Stimulated activated CD8-positive, alpha-beta memory T cell treated with anti-CD3 and anti-CD28 coated beads, Interleukin-15, amount 100 ng/mL, for 4 hours (primary cell): ENCODE results near the gene PSMD4.
"Not testable (repeated sequence)": the region's sequence is repeated elsewhere in the genome, so short reads cannot be mapped to it uniquely, and the experiment has no call there.

Source experiments
- DNase-seq, 2 donors: peaks; one replicate each; pipeline ENCODE4 v3.0.0-alpha.2; 2020; ENCODE audit warnings: low read depth in 2 of 2

PSMD4 gene

DNA sequence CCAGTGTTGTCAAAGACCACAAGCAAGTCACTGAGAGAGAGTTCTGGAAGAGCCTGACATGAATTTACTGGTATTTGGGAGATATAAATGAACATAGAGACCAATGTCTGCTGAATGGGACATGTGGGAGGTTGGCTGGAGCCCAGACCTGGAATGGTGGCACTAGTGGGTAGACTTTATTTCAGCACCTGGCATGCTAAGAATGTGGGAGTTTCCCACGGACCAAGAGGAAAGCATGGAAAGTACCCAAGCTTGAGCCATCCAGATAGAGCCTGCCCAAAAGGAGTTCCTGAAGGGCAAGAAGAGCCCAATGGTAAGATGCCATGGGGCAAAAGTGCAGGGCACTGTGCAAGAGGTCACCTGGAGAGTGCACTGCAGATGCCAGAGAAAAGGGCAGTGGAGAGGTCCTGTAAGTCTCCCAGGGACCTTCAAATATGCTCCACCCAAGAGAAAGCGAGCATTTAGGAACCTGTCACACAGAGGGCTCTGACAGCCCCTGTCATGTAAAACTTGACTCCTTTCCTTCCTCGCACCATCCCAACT lies 19.5 kb downstream of the PSMD4 start:
- no peak for DNase-seq

DNA sequence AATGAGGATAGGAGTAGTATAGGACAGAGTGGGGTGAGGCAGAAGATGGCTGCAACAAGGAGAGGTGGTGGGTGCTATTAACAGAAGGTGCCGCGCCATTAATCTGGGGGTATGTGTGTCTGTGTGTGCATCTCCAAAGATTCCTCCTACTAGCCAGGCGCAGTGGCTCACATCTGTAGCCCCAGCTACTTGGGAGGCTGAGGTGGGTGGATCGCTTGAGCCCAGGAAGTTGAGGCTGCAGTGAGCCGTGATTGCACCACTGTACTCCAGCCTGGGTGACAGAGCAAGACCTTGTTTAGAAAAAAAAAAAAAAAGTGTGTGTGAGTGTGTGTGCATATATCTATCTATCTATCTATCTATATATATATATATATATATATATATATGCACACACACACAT lies 20.8 kb downstream of the PSMD4 start:
- DNase-seq: not testable (repeated sequence)

DNA sequence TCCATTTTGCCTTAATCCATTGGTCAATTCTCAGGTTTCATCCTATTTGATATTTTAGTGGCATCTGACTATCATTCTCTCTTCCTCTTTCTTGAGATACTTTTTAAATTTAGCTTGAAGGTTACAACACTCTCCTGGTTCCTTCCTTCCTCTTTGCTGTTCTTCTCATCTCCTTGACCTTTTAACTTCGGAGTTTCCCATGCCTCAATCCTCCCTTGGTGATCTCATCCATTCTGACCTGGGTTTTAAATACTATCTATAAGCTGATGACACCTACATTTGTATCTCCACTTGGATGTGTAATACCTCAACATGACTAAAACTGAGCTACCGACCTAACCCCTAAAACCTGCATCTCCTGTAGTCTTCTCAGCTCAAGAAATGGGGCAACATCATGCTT lies 22.7 kb downstream of the PSMD4 start:
- DNase-seq: no peak

DNA sequence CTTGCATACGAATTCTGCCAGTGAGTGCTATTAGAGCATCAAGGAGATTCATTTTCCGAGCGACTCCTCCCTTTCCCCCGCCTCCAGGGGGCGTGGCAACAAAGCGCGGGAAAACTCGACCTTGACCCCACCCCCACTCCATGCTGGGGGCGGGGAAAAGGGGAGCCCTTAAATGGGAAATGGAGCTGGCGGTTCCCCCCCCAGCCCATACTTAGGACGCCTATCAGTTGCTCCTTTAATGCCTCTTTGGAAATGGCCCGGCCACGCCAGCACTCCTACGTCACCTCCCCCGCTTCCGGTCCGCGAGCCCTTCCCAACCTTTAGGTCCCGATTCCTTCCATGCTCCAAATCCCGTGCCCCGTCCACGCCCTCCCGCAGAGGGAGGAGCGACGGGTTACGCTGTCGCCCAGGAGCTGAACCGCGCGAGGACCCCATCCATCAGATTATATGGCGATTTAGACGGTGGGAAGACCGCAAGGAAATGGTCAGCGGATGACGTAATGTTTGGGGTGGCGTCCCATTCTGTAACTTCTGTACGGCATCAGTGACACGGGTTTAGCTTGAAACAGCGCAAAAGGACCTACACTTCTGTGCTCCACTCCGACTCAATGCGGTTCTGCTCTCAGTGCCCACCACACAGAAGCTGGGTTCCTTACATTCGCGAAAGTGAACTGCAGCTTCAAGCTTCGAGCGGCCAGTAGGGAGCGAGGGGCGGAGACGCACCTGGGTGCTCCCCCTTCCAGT lies 26.9 kb downstream of the PSMD4 start:
- peak; percentile 88 to 89 for DNase-seq

DNA sequence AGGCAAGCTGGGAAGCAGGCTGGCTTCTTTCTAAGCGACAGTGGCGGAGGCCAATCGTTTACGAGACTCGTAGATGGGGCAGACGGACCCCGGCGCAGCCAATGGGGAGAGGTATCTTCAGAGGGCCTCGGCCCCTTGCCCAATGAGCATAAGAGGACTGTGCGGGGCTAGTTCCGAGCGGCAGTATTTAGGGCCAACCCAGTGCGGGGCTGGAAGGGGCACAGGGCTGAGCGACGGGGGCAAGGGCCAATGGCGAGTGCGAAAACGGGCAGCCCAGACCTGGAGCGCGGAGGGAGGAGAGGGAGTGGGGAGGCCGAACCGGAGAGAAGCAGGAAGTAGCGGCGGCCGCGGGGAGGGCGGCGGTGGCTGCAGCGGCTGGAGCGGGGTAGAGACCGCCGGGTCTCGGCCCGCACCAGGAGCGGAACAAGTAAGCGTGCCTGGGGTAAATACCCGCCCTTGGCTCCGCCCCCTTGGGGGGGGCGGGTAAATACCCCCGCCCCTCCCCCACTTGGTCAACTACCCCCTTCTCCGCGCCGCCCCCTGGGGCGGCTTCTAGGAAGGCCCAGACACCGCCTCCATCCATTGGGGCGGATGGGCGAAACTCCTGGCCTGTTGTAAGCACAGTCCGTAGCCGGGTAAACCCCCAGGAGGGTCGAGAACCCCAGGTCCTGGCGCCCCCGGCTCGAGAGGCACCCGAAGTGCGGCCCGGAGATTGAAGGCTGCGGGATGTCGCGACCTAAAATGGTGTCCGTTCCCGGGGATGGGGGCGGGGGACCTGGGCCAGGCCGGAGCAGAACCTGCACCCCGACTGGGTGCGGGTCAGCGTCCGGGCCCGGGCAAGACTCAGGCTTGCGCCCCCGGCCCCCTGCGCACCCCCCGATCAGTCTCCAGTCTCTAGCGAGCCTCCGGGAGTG lies 27.7 kb downstream of the PSMD4 start, which contains the start of gene ZNF687:
Gene ZNF687 (plus strand): TSS at position 331 of the 914 bp plus-strand sequence. CDS start 3,993 bp downstream, outside the sequence.
- DNase-seq: peak; percentile 95

DNA sequence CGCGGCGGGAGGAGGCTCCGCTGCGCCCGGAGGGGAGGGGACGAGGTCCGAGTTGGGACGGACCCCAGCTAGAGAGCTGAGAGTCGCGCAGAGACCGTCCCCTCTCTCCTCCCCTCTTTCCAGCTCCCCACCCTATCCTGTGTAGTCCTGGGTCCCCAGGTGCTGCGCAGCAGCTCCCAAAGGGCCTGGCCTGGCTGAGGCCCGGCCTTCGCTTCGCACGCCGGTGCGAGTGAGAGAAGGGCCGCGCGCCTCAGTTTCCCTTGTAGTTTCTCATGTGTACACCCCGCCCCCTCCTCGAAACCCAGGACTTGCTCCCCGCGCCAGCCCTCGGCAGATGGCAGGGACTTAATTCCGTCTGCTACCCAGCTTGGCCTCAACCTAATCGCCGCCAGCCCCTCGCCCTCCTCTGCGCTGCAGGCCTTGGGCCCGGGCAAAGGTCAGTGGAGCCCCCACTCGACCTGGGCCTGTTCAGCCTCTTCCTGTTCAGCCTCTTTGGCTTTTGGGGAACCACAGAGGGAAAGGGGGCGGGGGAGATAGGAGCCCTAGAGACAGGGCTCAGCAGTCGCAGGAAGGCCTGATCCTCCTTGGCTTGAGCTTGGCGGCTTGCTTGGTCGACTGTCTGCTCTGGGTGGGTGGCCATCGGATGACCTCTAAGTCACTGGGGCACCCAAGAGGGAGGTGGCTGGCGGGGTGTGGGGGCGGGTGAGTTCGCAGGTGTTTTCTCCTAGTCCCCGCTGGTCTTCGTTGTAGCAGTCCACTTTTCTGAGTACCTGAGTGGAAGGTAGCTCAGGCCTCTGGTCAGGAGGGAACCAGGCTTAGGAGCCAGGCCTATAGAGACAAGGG lies 28.6 kb downstream of the PSMD4 start:
- no peak for DNase-seq

DNA sequence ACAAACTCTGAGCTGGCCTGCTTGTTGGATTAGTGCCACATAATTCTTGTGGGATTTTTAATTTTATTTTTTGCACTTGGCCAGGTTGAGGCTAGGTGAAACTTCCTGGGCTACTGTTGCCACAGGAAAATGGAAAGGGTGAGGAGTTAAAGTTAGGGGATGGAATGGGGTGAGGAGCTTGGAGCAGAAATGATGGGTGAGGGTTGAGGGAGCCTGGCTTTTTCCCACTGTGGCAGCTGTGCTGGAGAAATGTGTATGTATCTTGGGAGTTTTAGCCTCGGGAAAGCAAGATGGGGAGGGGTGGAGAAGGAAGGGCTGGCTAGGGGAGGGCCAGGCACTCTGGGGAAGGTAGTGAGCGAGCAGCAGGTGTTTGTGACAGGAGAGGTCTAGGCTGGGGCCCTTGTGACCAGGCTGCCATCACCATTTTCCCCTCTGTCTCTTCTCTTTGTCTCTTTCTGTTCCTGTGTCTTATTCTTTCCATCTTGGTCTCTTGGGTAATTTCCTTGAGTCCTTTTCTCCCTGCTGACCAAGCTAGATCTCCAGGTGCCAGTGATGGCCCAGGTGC lies 29.6 kb downstream of the PSMD4 start:
- DNase-seq: no peak

DNA sequence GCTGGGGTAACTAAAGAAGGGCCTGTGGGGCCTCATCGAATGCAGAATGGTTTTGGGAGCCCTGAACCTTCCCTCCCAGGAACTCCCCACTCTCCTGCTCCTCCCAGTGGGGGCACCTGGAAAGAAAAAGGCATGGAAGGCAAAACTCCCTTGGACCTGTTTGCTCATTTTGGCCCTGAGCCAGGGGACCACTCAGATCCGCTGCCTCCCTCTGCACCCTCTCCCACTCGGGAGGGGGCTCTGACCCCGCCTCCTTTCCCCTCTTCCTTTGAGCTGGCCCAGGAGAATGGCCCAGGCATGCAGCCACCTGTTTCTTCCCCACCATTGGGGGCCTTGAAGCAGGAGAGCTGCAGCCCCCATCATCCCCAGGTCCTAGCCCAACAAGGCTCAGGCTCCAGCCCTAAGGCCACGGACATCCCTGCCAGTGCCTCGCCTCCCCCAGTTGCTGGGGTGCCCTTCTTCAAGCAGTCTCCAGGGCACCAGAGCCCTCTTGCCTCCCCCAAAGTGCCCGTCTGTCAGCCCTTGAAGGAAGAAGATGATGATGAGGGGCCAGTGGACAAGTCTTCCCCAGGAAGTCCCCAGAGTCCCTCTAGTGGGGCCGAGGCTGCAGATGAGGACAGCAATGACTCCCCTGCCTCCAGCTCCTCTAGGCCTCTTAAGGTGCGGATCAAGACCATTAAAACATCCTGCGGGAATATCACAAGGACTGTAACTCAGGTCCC lies 32.2 kb downstream of the PSMD4 start:
- DNase-seq: no peak

DNA sequence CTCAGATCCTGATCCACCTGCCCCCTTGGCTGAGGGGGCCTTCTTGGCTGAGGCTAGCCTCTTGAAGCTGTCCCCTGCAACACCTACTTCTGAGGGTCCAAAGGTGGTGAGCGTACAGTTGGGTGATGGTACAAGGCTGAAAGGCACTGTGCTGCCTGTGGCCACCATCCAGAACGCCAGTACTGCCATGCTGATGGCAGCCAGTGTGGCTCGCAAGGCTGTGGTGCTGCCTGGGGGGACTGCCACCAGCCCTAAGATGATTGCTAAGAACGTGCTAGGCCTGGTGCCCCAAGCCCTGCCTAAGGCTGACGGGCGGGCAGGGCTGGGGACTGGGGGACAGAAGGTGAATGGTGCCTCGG lies 32.8 kb downstream of the PSMD4 start:
- DNase-seq: no peak

DNA sequence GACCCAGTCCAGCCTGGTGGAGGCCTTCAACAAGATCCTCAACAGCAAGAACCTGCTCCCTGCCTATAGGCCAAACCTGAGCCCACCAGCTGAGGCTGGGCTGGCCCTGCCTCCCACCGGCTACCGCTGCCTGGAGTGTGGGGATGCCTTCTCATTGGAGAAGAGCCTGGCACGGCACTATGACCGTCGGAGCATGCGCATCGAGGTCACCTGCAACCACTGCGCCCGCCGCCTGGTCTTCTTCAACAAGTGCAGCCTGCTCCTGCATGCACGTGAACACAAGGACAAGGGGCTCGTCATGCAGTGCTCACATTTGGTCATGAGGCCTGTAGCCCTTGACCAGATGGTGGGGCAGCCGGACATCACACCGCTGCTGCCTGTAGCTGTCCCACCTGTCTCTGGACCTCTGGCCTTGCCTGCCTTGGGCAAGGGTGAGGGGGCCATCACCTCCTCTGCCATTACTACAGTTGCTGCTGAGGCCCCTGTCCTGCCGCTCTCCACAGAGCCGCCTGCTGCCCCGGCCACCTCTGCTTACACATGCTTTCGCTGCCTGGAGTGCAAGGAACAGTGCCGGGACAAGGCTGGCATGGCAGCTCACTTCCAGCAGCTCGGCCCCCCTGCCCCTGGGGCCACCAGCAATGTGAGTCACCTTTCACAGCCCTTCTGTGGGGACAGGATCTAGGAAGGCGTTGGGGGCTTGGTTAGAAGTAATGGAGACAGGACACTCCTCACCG lies 33.4 kb downstream of the PSMD4 start:
- no peak for DNase-seq

DNA sequence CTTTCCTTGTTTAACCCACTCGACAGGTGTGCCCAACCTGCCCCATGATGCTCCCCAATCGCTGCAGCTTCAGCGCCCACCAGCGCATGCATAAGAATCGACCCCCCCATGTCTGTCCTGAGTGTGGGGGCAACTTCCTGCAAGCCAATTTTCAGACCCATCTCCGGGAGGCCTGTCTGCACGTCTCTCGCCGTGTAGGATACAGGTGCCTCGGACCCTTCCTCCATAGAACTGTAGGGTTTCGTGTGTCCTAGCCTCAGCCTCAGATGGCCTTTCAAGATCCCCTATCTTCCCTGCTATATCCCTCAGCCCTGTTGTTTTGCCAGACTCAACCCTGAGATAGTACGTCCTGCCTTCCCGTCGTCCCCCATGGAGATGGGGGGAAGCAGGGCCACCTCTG lies 34.0 kb downstream of the PSMD4 start:
- no peak for DNase-seq

DNA sequence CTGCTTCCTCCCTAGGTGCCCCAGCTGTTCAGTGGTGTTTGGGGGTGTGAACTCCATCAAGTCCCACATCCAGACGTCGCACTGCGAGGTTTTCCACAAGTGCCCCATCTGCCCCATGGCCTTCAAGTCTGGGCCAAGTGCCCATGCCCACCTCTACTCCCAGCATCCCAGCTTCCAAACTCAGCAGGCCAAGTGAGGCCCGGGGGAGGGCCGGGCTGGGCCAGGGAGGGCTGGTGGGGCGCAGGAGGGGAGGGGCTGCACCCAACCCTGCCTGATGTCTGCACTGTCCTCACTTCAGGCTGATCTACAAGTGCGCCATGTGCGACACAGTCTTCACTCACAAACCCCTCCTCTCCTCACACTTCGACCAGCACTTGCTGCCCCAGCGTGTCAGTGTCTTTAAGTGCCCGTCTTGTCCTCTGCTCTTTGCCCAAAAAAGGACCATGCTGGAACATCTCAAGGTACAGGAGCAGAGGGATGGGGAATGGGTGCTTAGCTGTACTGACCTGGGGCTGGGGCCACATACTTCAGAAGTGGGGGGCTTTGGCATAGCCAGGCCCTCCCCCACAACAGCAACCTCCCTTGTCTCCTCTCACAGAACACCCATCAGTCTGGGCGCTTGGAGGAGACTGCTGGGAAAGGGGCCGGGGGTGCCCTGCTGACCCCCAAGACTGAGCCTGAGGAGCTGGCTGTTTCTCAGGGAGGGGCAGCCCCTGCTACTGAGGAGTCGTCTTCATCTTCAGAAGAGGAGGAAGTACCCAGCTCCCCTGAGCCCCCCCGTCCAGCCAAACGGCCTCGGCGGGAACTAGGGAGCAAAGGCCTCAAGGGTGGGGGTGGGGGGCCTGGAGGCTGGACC lies 34.8 kb downstream of the PSMD4 start:
- no peak for DNase-seq

DNA sequence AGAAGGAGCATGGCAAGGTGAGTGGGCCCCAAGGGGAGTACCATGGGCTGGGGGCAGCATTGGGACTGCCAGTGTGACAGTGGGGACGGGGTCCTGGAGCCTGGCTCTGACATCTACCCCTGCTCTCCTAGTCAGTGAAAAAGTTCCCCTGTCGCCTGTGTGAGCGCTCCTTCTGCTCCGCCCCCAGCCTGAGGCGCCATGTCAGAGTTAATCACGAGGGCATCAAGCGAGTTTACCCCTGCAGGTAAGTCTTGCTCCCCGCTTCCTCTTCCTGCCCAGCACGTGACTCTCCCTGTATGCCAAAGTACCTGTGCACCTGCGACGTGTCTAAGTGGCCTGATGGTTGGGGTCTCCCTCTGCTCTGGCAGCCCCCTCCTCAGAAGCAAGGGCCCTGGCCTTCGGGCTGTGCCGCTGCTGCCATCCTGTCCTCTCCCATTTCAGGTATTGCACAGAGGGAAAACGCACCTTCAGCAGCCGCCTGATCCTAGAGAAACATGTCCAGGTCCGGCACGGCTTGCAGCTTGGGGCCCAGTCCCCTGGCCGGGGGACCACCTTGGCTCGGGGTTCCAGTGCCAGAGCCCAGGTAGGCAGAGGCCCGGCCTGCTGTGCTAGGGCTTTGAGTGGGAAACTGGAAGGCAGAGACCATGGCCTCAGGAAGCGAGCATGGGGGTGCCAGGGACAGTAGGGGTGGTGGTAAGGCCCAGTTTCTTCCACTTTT lies 35.6 kb downstream of the PSMD4 start:
- DNase-seq: no peak

DNA sequence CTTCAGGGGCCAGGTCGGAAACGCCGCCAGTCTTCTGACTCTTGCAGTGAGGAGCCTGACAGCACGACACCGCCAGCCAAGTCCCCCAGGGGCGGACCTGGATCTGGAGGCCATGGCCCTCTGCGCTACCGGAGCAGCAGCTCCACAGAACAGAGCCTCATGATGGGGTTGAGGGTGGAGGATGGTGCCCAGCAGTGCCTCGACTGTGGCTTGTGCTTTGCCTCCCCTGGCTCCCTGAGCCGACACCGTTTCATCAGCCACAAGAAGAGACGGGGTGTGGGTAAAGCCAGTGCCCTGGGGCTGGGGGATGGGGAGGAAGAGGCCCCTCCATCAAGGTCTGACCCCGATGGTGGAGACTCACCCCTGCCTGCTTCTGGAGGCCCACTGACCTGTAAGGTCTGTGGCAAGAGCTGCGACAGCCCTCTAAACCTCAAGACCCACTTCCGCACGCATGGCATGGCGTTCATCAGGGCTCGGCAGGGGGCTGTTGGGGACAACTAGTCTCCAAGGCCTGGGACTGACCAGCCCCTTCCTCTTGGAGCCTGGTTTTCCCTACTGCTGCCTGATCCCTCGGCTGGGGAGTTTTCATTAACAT lies 36.3 kb downstream of the PSMD4 start:
- no peak for DNase-seq

DNA sequence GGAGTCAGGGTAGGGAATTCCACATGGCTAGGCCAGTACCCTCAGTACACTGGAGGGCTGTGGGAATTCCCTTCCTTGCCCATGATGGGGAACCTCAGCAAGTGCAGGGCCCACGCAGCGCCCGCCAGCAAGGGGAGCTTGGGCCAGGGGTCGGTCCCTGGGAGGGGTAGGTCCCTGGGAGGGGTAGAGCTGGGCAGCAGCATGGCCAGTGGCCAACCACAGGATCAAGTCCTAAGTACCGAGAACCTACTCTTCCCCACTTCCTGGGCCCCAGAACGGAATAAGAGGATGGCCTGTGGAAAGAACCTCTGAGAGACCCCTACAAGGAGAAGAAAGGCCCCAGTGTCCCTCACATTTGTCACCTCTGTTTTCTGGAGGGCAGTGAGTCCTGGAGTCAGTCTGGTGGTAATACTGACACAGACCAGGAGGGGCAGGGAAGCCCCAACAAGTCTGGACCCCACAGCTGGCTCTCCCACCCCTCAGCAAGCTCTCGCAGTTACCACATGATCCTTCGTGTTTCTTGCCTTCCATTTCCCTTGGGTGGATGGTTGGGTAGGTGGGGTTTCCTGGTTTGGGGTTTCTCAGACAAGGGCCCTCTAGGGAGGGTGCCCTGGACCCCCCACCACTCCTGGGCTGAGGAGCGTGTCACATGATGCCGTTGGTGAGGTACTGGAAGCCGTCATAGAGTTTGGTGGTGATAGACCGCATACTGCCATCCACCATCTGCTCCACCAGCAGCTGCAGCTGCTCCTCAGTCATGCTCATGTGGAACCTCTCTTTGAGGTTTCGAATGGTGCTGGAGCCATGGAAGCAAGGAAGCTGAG lies 37.9 kb downstream of the PSMD4 start:
- DNase-seq: no peak

DNA sequence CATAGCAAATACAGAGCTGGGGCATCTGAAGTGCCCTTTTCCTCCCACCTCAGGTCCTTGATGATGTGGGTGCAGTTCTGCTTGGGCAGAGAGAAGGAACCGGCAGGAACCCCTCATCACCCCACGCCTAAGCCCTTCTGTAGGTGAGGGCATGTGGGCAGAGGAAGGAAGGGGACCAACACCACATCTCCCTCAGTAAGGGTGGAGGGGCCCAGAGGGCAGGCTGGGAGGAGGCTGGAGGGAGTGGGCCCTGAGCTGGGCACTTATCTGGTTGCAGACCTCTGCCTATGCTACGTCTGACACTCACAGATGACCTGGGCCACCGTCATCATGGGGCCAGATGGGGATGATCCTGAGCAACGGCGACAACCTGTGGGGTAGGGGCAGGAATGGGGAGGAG lies 38.6 kb downstream of the PSMD4 start:
- DNase-seq: no peak
